ENCODE results near the gene STAG1. TPM values are rescaled to one million over a fixed set of nuclear protein-coding genes. Genes with fewer than 3 reads are reported as not detected.

Gene STAG1
- polyA plus RNA-seq, 1 donor from 2014 or later, result 30.8 TPM

- no peaks in the 10 kb centered on the region for H3F3A ChIP-seq (ENCODE audit: insufficient read depth, low read length, poor library complexity, severe bottlenecking)
- H3K9me3 ChIP-seq (ENCODE audit: low read length), result no peaks in the 10 kb centered on the region
- H3K4me3 ChIP-seq (ENCODE audit: low read length), result no peak overlapping the region
- no peak overlapping the region for H2AFZ ChIP-seq (ENCODE audit: low read depth, low read length)
- H3K27ac ChIP-seq (ENCODE audit: low read length), result no peak overlapping the region
- TF ChIP-seq SMC3 (conservative IDR thresholded peaks at IDR 0.05; ENCODE audit: poor library complexity) (no peak), POLR2AphosphoS5 (IDR thresholded peaks at IDR 0.05) (no peak), MXI1 (conservative IDR thresholded peaks at IDR 0.05; ENCODE audit: poor library complexity, severe bottlenecking) (no peak), EP300 (conservative IDR thresholded peaks at IDR 0.05; ENCODE audit: poor library complexity, severe bottlenecking) (no peak), TAF1 (IDR thresholded peaks at IDR 0.05; ENCODE audit: low read depth) (no peak), RAD21 (conservative IDR thresholded peaks at IDR 0.05) (no peak), EZH2 (IDR thresholded peaks at IDR 0.05; ENCODE audit: borderline replicate concordance, insufficient read depth, low read length, poor library complexity, severe bottlenecking) (no peak), REST (IDR thresholded peaks at IDR 0.05; ENCODE audit: borderline replicate concordance) (no peak)
- TF ChIP-seq, protein P1, sequence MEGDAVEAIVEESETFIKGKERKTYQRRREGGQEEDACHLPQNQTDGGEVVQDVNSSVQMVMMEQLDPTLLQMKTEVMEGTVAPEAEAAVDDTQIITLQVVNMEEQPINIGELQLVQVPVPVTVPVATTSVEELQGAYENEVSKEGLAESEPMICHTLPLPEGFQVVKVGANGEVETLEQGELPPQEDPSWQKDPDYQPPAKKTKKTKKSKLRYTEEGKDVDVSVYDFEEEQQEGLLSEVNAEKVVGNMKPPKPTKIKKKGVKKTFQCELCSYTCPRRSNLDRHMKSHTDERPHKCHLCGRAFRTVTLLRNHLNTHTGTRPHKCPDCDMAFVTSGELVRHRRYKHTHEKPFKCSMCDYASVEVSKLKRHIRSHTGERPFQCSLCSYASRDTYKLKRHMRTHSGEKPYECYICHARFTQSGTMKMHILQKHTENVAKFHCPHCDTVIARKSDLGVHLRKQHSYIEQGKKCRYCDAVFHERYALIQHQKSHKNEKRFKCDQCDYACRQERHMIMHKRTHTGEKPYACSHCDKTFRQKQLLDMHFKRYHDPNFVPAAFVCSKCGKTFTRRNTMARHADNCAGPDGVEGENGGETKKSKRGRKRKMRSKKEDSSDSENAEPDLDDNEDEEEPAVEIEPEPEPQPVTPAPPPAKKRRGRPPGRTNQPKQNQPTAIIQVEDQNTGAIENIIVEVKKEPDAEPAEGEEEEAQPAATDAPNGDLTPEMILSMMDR (IDR thresholded peaks at IDR 0.05; ENCODE audit: poor library complexity, severe bottlenecking), result no peak
- no peaks in the 10 kb centered on the region for H3K36me3 ChIP-seq (ENCODE audit: insufficient read depth, low read length)
- peaks cover 60% of the 10 kb centered on the region for H3K79me2 ChIP-seq (replicated peaks; ENCODE audit: insufficient read depth, low read length)
- no peaks in the 10 kb centered on the region for H3K27me3 ChIP-seq (ENCODE audit: insufficient read depth, low read depth, low read length)
- H4K20me1 ChIP-seq (ENCODE audit: insufficient read depth), result no peaks in the 10 kb centered on the region
- no peaks in the 10 kb centered on the region for H3K9me2 ChIP-seq (ENCODE audit: insufficient read depth, low read length)
- H3K9ac ChIP-seq (ENCODE audit: low read length), result no peak overlapping the region
- H3K4me2 ChIP-seq (ENCODE audit: low read length), result no peak overlapping the region
Observed at GRCh38 chr3:136730595-136731273, 21.4 kb downstream of the STAG1 start.

DNA sequence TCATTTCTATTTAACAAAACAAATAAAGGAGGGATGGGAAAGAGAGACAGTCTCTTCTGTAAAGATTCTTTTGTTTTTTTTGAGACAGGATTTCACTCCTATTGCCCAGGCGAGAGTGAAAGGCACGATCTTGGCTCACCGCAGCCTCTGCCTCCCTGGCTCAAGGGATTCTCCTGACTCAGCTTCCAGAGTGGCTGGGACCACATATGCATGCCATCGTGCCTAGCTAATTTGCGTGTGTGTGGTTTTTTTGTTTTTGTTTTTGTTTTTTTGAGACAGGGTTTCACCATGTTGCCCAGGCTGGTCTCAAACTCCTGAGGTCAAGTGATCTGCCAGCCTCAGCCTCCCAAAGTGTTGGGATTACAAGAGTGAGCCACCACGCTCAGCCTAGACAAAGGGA is 23.3 kb downstream of the STAG1 start:
- Histone ChIP-seq H3K36me3 (ENCODE audit: insufficient read depth, low read length) (no peaks in the 10 kb centered on the region), H3K9me3 (ENCODE audit: low read length) (no peaks in the 10 kb centered on the region), H3K27ac (ENCODE audit: low read length) (no peak overlapping the region), H3K4me2 (ENCODE audit: low read length) (no peak overlapping the region), H4K20me1 (ENCODE audit: insufficient read depth) (no peaks in the 10 kb centered on the region), H3K4me3 (ENCODE audit: low read length) (no peak overlapping the region), H3K9ac (ENCODE audit: low read length) (no peak overlapping the region), H3K79me2 (replicated peaks; ENCODE audit: insufficient read depth, low read length) (peaks cover 60% of the 10 kb centered on the region), H3F3A (ENCODE audit: insufficient read depth, low read length, poor library complexity, severe bottlenecking) (no peaks in the 10 kb centered on the region), H3K27me3 (ENCODE audit: insufficient read depth, low read depth, low read length) (no peaks in the 10 kb centered on the region), H2AFZ (ENCODE audit: low read depth, low read length) (no peak overlapping the region), H3K9me2 (ENCODE audit: insufficient read depth, low read length) (no peaks in the 10 kb centered on the region)
- TF ChIP-seq MXI1 (conservative IDR thresholded peaks at IDR 0.05; ENCODE audit: poor library complexity, severe bottlenecking) (no peak), EP300 (conservative IDR thresholded peaks at IDR 0.05; ENCODE audit: poor library complexity, severe bottlenecking) (no peak), REST (IDR thresholded peaks at IDR 0.05; ENCODE audit: borderline replicate concordance) (no peak), SMC3 (conservative IDR thresholded peaks at IDR 0.05; ENCODE audit: poor library complexity) (no peak), POLR2AphosphoS5 (IDR thresholded peaks at IDR 0.05) (no peak), EZH2 (IDR thresholded peaks at IDR 0.05; ENCODE audit: borderline replicate concordance, insufficient read depth, low read length, poor library complexity, severe bottlenecking) (no peak), RAD21 (conservative IDR thresholded peaks at IDR 0.05) (no peak), TAF1 (IDR thresholded peaks at IDR 0.05; ENCODE audit: low read depth) (no peak)
- TF ChIP-seq, protein P1 (IDR thresholded peaks at IDR 0.05; ENCODE audit: poor library complexity, severe bottlenecking), result no peak

Data from neural cell (in vitro differentiated cells).